Measurements from ENCODE around the gene P2RY11. TPM values are rescaled to one million over a fixed set of nuclear protein-coding genes. Genes with fewer than 3 reads are reported as not detected.

Gene P2RY11
- total RNA-seq, 2 experiments from 2014 or later = 57.8 to 64.0 TPM

DNA sequence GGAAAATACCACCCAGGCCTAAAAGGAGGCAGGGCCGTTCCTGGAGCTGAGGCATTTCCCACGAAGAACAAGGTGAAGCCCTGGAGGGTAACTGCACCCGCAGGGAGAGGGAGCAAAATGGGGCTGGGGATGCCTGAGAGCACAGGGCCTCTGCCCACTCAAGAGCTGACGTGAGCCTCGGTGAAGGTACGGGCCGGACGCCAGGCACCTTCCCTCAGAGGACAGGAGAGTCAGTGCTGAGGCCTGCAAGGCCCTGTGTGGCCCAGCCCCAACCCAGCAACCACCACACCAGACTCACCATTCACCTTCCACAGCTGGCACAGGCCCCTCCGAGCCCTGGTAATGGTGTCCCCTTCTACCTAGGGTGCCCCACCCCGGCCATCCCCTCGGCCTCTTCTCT lies 47.0 kb downstream of the P2RY11 start:
- no peaks in the 10 kb centered on the region for H3K4me1 Mint-ChIP-seq
- H3K36me3 Mint-ChIP-seq = peaks cover 50% of the 10 kb centered on the region
- H3K4me3 Mint-ChIP-seq = no peak overlapping the region
- no peak for DNase-seq
- H3K27ac Mint-ChIP-seq = no peak overlapping the region
- H3K9me3 Mint-ChIP-seq = no peaks in the 10 kb centered on the region
- H3K27me3 Mint-ChIP-seq = no peaks in the 10 kb centered on the region

DNA sequence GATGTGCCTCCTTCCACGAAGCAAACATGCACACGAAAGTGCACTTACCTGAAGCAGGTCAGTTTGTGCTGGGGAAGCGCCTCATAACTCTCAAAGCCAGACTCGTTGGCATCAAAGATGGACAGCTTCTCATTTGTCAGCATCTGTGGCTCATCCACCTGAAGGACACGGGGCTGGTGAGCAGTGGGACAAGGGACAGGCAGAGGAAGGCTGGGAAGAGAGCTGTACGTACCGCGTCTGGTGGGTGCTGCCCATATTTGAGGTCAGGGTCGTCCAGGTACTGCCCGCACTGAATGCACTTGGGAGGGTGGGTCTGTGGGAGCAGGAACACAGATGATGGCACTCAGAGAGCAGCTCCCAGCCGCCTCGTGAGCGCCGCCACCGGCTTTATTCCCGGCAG lies 48.1 kb downstream of the P2RY11 start:
- no peak overlapping the region for H3K27ac Mint-ChIP-seq
- H3K4me3 Mint-ChIP-seq = no peak overlapping the region
- no peaks in the 10 kb centered on the region for H3K9me3 Mint-ChIP-seq
- DNase-seq = no peak
- H3K4me1 Mint-ChIP-seq = no peaks in the 10 kb centered on the region
- peaks cover 49% of the 10 kb centered on the region for H3K36me3 Mint-ChIP-seq
- no peaks in the 10 kb centered on the region for H3K27me3 Mint-ChIP-seq

DNA sequence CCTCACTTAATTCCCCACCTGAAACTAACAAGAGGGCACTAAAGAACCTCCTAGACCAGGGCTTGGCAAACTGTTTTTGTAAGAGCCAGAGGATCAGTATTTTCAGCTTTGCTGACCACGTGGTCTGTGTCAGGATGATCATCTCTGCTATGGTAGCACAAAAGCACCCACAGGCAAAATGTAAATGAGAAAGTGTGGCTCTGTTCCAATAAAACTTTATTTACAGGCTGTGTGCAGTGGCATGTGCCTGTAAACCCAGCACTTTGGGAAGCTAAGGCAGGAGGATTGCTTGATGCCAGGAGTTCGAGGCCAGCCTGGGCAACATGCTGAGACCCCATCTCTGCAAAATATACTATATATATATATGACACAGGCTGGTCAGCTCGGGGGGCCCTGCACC lies 52.0 kb downstream of the P2RY11 start:
- Mint-ChIP-seq H3K4me3 (no peak overlapping the region), H3K27me3 (no peaks in the 10 kb centered on the region), H3K4me1 (peaks cover 1% of the 10 kb centered on the region), H3K9me3 (no peaks in the 10 kb centered on the region), H3K36me3 (peaks cover 53% of the 10 kb centered on the region), H3K27ac (peak overlapping the region; percentile 59)
- DNase-seq = no peak

Other genes starting within 250 kb of the P2RY11 start
- 1 to 10 TPM; 2.7 to 2.9 TPM for gene OLFM2, start 175.2 kb upstream of the P2RY11 start, total RNA-seq
- gene COL5A3, start 101.2 kb upstream of the P2RY11 start, total RNA-seq = under 1 TPM in 1 of 2 experiments, not detected in 1; 0.04 TPM
- not detected for gene RDH8, start 98.2 kb upstream of the P2RY11 start, total RNA-seq
- 10 to 100 TPM; 46.8 to 47.0 TPM for gene SHFL, start 25.4 kb upstream of the P2RY11 start, total RNA-seq
- 1 to 10 TPM; 8.5 to 9.8 TPM for gene ANGPTL6, start 9.0 kb upstream of the P2RY11 start, total RNA-seq
- gene PPAN, start 5.3 kb upstream of the P2RY11 start, total RNA-seq = 100 to 1,000 TPM; 214 to 227 TPM
- gene EIF3G, start 8.2 kb downstream of the P2RY11 start, total RNA-seq = 100 to 1,000 TPM; 287 to 293 TPM
- 100 to 1,000 TPM; 337 to 352 TPM for gene DNMT1, start 83.3 kb downstream of the P2RY11 start, total RNA-seq
- gene S1PR2, start 119.6 kb downstream of the P2RY11 start, total RNA-seq = 1 to 10 TPM; 7.7 to 7.9 TPM
- gene MRPL4, start 140.5 kb downstream of the P2RY11 start, total RNA-seq = 100 to 1,000 TPM; 179 to 182 TPM
- gene ICAM1, start 159.4 kb downstream of the P2RY11 start, total RNA-seq = 10 to 100 TPM; 33.2 to 33.6 TPM
- under 1 TPM; 0.25 to 0.38 TPM for gene ICAM4, start 175.3 kb downstream of the P2RY11 start, total RNA-seq
- gene ICAM5, start 178.3 kb downstream of the P2RY11 start, total RNA-seq = 1 to 10 TPM in 1 of 2 experiments, under 1 TPM in 1; 0.95 to 1.0 TPM
- gene ZGLP1, start 198.1 kb downstream of the P2RY11 start, total RNA-seq = 1 to 10 TPM; 3.4 to 4.0 TPM
- gene FDX2, start 204.3 kb downstream of the P2RY11 start, total RNA-seq = 10 to 100 TPM; 18.3 to 19.6 TPM
- gene RAVER1, start 221.8 kb downstream of the P2RY11 start, total RNA-seq = 100 to 1,000 TPM; 103 to 107 TPM
- 10 to 100 TPM; 76.3 to 79.6 TPM for gene ICAM3, start 227.9 kb downstream of the P2RY11 start, total RNA-seq